ENCODE results near the gene RAD51B.

DNA sequence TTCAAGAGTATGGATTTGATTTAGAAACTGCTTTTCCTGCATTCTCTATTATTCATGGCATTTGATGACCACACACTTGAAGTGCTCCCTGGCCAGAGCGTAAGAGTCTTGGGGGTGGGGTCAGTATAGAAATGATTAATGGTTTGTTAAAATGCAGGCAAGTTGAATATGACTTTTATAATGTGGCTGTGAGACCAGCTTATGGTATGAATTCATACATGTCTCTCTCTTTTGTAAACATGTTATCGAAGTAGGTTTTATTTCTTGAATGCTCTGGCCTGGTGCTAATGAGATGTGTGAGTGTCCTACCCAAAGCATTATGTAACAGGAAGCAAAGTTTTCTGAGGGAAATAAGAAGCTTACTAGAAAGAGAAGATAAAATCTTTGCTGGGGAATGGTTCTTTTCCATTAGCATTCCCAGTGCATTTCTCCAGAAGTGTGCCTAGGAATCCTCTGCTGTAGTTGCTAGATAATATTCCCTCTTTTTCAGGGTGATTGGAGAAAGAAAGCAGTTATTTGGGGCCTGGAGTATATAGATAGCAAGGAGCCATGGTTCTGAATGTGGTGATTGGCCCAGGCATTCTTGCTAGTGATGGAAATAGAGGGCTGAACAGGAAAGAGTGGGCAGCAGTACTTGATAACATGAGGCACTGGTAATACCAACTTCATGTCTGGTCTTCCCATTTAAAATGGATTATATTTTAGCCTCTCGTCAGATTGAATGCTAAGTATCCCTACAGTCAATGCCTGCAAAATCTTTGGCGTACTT is 289.7 kb downstream of the RAD51B start:
- TF ChIP-seq, protein P1, sequence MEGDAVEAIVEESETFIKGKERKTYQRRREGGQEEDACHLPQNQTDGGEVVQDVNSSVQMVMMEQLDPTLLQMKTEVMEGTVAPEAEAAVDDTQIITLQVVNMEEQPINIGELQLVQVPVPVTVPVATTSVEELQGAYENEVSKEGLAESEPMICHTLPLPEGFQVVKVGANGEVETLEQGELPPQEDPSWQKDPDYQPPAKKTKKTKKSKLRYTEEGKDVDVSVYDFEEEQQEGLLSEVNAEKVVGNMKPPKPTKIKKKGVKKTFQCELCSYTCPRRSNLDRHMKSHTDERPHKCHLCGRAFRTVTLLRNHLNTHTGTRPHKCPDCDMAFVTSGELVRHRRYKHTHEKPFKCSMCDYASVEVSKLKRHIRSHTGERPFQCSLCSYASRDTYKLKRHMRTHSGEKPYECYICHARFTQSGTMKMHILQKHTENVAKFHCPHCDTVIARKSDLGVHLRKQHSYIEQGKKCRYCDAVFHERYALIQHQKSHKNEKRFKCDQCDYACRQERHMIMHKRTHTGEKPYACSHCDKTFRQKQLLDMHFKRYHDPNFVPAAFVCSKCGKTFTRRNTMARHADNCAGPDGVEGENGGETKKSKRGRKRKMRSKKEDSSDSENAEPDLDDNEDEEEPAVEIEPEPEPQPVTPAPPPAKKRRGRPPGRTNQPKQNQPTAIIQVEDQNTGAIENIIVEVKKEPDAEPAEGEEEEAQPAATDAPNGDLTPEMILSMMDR (IDR thresholded peaks at IDR 0.05), result no peak
- TF ChIP-seq POLR2A (IDR thresholded peaks at IDR 0.05), result no peak

All from vagina (tissue), 2 donors.